Stimulated activated CD8-positive, alpha-beta memory T cell treated with anti-CD3 and anti-CD28 coated beads, Interleukin-2, amount 100 ng/mL, for 48 hours (primary cell): ENCODE data around the gene GMCL1.
"Not testable (repeated sequence)": the region's sequence is repeated elsewhere in the genome, so short reads cannot be mapped to it uniquely, and the experiment has no call there.

ENCODE experiments used
- DNase-seq, 2 donors: peaks; one replicate each; pipeline ENCODE4 v3.0.0-alpha.2; 2020; ENCODE audit warnings: low read depth in 2 of 2

Gene GMCL1

DNA sequence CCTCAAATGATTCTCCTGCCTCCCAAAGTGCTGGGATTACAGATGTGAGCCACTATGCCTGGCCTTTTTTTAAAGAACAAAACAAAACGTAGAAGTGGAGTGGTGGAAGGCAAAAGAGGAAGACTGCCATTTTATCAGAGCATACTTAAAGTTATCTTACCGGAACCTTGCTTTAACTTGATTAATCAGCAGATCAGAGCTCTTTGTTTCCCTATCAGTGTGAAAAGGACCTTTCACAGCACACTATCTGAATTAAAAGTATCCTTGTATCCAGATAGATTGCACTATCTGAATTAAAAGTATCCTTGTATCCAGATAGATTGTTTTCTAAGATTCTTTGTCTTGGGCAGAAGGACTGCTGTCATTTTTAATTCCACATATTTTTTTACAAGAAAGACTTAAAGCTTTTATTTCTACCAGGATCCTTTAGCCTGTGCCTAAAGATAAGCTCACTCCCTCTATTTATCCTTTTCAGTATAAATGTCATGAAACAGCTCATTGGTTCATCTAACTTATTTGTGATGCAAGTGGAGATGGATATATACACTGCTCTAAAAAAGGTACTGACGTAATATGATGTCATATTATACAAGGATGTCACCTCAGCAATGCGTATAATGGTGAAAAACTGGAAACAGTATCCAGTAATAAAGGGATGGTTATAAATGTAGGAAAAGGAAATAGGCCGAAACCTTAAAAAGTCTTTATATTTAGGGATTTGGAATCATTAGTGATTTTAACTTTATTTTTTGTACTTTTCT, 17.8 kb downstream of the GMCL1 start:
- no peak for DNase-seq

DNA sequence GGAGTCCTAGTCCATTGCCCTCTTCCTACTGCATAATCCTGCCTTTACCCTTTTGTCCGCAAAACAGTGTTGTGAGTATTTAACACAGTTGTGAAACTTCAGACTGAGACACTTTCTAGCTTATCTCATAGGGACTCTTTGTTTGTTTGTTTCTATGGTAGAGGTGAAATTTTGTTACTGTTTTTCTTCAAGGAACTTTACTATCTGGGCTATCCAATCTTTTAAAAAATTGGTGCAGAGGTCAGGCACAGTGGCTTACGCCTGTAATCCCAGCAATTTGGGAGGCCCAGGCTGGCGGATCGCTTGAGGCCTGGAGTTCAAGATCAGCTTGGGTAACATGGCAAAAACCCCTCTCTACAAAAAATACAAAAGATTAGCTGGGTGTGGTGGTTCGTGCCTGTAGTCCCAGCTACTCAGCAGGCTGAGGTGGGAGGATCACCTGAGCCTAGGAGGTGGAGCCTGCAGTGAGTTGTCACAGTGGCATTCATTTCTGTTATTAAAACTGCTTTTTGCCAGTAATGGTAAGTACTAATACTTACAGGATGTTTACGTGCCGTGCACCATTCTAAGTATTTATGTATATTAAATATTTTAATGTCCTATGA, 18.8 kb downstream of the GMCL1 start:
- no peak for DNase-seq

DNA sequence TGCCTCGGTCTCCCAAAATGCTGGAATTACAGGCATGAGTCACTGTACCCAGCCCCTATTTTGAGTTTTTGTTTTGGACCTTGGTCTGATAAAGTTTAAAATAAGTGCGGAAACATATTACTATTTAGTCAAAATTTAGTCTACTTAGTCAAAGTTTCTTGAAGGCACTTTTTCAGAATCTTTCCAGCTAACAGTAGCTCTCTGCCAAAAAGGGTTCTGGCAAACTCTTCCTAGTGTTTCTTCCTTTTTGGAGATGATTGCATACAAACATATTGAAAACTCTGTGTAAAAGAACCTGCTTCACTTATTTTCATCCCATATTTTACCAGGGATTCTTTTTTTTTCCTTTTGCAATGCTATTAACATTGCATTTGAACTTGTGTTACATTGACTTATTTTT, 28.8 kb downstream of the GMCL1 start:
- no peak for DNase-seq

DNA sequence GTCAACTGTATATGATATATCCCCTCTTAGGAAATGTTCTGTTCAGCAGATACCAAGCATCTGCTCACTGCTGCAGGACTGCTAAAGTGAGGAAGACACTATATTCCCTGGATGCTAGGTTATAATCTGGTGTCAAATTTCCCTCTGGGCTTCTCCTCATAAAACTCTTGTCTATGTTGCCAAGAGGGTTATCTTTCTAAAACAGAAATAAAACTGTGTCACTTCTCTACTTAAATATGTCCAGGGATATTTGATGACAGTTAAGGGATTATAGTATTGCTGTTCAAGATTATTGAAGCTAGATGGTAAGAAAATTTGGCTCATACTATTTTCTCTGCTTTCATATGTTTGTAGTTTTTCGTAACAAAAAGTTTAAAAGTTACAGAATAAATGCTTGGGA, 33.8 kb downstream of the GMCL1 start:
- DNase-seq: no peak

DNA sequence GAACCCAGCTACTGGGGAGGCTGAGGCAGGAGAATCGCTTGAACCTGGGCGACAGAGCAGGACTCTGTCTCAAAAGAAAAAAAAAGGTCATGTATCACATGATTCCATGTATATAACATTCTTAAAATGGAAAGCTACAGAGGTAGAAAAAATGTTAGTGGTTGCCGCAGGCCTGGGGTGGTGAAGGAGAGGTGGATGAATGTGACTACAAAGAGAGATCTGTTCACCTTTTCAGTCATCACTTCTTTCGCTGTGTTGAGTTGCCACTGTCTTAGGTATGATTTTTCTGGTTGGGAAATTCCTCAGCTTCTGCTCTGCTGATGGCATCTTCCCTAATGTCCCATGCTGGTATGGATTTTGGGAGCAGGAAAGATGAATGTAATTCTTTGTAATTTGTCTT, 59.0 kb downstream of the GMCL1 start:
- no peak for DNase-seq

DNA sequence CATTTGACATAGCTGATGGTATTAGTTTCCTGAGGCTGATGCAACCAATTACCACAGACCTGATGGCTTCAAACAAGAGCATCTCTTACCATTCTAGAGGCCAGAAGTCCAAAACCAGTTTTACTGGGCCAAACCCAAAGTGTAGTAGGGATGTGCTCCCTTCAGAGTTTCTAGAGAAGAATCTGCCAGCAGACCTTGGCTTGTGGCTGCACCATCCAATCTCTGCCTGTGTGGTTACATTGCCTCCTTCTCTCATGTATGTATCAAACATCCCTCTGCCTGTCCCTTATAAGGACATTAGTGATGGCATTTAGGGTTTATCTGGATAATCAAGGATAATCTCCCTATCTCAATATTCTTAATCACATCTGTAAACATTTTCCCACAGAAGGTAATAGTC, 59.8 kb downstream of the GMCL1 start:
- no peak for DNase-seq

DNA sequence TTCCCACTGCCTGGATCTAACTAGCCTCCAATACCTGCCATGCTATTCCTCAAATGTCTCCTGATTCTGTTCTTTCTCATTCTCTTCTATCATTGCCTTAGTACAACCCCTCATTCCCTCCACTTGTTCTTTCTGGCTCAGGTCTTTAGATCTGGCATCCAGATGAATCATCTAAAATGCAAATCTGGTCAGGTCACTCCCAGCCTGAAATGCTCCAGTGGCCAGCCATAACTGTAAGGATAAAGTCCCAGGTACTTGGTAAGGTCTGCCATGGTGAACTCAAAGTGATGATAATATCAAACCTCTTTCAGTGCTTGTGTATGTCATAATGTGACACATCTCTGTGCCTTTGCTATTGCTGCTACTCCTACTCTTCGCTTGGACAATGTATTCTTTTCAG, 61.4 kb downstream of the GMCL1 start:
- no peak for DNase-seq

DNA sequence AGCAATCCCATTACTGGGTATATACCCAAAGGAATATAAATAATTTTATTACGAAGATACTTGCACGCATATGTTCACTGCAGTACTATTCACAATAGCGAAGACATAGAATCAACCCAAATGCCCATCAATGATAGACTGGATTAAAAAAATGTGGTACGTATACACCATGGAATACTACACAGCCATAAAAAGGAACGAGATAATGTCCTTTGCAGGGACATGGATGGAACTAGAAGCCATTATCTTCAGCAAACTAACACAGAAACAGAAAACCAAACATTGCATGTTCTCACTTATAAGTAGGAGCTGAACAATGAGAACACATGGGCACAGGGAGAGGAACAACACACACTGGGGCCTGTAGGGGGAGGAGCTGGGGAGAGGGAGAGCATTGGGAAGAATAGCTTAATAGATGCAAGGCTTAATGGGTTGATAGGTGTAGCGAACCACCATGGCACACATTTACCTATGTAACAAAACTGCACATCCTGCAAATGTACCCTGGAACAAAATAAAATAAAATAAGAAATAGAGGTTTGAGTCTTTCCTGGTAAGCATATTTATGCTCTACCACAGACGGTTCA, 63.5 kb downstream of the GMCL1 start:
- DNase-seq: not testable (repeated sequence)

DNA sequence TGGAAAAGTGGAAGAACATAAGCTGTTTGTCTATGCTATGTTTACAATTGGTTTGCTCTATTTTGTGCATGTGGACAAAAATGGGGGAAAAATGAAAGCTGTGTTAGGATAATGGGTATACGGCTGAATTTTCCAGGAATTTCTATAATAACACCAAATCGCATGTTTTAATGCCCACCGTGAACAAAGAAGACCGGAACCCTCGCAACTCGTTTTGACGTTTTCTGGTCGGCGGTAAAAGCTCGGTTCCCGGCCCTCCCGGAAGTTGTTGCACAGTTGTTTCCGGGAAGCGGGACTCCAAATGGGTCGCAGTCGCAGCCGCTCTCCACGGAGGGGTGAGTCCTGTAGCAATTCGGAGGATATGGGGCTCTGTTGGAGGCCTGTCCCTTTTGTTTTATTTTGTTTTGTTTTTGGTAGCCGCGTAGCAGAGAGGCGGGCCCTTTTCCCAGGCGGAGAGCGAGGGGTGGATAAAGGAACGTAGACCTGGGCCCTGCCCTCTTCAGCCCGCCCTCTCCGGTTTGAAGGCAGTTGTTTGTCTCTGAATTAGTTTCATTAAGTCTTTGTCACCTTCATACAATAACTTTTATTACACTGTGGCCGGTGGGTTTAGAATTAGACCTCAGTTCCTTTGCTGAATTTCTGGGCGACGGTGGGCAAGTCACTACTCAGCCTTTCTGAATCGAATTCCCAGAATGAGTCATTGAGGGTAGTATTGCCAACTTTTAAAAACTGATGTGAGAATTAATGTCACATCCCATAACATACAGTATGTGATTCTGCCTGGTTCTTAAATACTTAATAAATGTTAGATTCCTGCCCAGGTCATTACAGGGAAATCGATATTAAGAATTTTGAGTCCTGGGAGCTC, 64.5 kb downstream of the GMCL1 start, which contains the start of gene SNRNP27:
SNRNP27 (plus strand) TSS at position 273 of the 868 bp plus-strand sequence; CDS start at position 302, 29 bp downstream.
- peak; percentile 65 to 69 for DNase-seq

DNA sequence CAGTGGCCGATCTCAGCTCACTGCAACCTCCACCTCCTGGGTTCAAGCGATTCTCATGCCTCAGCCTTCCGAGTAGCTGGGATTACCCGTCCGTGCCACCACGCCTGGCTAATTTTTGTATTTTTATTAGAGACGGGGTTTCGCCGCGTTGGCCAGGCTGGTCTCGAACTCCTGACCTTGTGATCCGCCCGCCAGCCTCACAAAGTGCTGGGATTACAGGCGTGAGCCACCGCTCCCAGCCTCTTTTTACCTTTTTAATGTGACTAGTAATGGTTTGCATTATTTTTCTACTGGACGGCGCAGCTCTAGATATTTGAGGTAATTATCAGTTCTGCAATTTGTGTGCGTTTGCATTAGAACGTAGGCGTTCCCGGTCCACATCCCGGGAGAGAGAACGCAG, 65.3 kb downstream of the GMCL1 start:
- not testable (repeated sequence) for DNase-seq

DNA sequence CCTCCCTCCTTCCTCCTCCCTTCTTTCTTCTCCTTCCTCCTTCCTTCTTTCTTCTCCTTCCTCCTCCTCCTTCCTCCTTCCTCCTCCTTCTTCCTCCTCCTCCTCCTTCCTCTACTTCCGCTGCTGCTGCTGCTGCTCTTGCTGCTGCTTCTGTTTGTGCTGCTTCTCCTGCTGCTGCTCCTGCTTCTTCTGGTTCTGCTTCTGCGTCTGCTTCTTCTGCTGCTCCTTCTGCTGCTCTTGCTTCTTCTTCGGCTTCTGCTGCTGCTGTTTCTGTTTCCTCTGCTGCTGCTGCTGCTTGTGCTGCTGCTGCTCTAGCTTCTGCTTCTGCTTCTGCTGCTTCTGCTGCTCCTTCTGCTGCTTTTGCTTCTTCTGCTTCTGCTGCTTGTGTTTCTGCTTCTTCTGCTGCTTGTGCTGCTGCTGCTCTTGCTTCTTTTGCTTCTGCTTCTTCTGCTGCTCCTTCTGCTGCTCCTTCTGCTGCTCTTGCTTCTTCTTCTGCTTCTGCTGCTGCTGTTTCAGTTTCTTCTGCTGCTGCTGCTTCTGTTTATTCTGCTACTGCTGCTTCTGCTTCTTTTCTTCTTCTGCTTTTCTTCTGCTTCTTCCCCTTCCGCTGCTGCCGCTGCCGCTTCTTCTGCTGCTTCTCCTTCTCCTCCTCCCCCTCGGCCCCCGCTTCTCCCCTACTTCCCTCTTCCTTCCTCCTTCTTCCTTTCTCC, 72.9 kb downstream of the GMCL1 start:
- no peak for DNase-seq

DNA sequence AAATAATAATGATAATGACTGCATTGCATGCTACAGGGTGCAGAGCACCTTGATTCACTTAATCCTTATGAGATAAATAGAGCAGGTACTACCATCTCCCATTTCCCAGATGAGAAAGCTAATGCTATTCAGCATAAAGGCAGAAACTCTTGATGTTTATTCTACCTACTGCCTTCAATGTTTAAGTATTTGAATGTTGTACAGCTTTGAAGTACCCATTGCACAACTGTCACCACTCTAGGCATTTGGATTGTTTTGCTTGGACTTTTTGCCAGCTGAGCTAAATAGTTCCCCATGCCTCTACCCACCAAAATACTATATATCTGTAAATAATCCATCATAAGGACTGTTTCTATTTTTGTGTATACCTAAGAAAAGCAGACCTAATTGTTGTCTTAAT, 77.8 kb downstream of the GMCL1 start:
- no peak for DNase-seq

DNA sequence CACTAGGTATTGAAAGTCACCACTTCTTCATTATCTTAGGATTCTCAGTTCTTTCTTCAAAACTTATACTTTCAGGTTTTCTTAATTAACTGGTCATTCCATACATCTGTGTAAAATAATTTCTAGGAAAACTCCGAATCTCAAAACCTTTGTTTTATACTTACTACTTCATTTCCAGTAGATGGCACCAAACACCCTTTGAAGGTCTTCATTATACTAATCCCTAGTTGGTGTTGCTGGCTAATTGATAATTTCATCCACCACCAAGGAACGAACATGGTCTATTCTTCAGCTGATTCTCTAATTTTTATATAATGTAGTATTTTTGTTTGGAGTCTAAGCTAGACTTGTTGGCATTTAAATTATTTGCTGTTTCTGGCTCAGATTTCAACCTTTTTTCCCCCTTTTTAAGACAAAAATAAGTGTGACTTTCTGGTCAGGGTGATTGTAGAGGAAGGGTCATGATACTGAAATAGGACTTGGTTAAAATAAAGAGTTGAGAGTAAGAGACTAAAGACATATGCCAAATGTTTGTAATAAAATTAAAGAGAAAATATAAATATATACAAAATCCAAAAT, 82.6 kb downstream of the GMCL1 start:
- no peak for DNase-seq

DNA sequence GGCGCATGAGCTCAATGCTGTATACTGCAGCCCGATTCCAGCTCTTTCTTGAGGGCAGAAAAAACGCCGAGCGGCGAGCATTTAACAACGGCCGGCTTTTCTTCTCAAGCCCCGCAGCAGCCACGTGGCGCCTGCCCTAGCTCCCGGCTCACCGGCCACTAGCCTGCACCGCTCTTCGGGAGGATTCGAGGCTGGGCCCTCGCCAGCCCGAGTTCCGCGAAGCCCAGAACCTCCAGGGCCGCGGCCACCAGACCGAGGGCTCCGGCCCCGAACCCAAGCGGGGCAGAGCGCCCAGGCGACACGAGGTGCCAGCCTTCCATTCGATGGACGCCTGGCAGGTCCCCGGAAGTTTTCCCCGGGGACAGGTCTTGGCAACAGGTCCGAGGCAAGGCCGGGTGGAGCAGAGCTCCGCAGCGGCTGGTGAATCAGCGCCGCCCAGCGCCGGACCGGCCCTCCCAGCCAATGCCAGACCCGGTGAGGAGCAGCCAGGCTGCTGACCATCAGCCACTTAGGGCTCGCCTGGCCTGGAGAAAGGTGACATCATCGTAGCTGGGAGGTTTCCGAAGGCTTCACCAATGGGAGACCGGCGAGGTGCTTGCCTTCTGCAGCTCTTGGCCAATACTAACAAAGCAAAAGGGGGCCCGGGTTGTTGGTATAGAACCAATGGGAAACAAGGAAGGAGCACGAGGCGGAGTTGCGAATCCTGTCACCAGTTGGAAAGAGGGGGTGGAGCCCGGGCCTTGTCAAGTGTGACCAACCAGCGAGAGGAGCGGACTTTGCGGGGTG, 84.9 kb downstream of the GMCL1 start:
- DNase-seq: peak in 1 of 2 donors; percentile 8

DNA sequence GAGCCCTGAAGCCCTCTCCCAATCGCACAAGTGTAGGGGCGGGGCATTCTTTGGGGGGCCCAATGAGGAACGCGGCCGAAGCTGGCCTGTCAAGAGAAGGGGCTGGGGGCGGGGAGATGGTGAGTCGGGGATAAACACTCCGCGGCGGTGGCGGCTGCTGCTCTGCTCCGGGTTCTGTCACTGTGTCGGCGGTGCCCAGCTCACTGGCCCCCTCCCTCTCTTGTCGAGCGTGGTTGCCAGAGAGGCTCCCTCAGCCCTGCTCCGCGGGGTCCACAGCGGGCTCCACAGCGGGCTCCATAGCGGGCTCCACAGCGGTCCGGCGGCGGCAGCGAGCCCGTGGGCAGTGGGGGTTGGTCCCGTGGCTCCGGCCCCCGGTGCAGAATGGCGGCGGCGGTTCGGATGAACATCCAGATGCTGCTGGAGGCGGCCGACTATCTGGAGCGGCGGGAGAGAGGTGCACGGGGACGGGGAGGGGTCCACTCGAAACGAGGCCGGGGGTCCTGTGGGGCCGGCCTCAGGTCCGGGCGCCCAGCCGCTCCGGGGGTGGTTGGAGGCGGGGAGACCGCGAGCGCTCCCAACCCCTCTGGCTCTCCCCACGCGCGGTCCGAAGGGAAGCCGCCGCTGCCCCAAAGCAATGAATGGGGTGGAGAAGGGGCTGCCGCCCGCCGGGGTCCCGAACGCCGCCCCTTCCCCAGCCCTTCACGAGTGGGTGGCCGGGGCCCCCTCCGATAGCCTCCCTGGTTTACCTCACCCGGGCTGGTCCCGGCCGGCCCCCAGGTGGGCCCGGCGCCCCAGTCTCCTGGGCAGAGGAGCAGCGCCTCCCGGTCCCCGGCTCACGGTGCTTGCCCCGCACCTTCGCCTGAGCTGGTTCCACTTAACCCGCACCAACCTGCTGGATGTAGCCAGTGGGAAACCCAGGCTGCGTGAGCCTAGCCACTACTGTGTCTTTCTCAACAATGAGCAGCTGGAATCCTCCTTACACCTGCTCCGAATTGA, 85.8 kb downstream of the GMCL1 start, which contains the start of gene MXD1:
MXD1 (plus strand) TSS at position 160 of the 996 bp plus-strand sequence; CDS start at position 382, 222 bp downstream.
- DNase-seq: peak; percentile 99

DNA sequence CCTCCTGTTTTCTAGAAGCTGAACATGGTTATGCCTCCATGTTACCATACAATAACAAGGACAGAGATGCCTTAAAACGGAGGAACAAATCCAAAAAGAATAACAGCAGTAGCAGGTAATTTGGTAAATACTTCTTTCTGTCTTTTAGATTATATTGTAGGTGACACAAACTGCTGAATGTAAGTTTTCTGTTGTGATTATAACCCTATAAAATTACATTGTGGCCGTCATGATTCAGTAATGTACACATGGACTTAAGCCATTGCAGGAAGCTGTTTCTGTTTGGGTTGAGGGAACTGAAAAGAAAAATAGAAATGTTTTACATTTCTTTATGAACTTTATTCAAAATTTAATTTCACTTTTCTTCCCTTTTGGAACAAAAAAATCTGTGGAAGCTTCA, 86.6 kb downstream of the GMCL1 start:
- DNase-seq: no peak

DNA sequence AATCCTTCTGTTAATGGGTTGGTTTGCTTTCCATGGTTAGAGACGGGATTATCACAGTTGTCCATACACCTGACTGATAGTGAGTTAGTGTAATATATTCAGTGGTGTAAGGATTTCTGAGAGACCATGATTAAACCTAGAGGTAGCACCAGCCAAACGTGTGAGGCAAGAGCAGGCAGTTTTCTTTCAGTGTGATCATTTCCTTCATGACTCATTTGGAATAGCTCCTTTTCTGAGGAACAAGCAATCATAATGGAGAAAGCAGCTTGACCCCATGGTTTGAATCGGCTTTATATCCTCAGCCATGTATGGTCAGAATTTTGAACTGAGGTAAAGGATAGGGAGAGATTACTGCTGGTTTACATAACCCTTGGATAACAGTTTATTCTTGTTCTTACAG, 88.4 kb downstream of the GMCL1 start:
- no peak for DNase-seq

DNA sequence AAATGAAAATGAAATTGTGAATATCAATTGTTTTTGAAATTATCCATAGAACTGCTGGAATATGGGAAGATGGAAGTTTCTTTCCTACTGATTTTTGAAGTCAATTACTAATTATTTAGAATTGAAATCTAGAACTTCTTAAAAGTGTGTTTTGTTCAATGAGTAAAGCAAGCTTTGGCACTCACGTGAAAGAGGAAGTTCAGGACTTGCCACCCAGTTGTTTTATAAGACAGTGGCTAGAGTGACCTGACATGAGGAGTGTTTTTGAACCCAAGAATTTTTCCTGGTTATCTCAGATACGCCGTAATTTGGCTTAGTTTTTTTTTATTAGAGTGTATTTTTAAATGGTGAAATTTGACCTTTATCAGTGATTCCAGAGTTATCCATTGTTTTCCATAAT, 88.9 kb downstream of the GMCL1 start:
- DNase-seq: no peak

DNA sequence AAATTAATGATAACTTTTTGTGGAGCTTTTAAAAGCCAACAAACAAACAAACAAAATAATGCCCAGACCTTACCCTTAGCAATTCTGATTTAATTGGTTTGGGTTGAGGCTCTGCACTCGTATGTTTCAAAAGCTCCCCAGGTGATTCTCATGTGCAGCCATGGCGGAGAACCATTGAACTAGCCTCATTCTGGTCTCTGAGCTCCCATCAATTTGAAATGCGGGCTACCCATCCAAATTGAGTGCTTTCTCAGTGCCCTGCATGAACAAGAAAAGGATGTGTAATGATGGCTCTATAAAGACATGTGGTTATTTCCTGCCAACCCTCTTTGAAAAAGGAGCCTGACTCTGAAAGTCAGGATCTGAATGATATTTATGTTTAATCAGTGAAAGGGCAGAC, 93.7 kb downstream of the GMCL1 start:
- DNase-seq: no peak
